ENCODE measurements around the gene DDX10.

- TF ChIP-seq CTCF (IDR thresholded peaks at IDR 0.05), result no peak
- TF ChIP-seq POLR2A (IDR thresholded peaks at IDR 0.05), result no peak
- no peak for TF ChIP-seq EP300 (IDR thresholded peaks at IDR 0.05)
Measured at GRCh38 chr11:108854346-108854745, 189.5 kb downstream of the DDX10 start.

All from ovary (tissue), 3 donors.